GM18868 (cell line): ENCODE measurements around the gene ROS1.
"Not testable (repeated sequence)": the region's sequence is repeated elsewhere in the genome, so short reads cannot be mapped to it uniquely, and the experiment has no call there.

Experiments used
- ATAC-seq: cut with Tn5 transposase; IDR thresholded peaks from one replicate; pipeline ENCODE4 v1.9.1; 2021; ENCODE audit warnings: mild to moderate bottlenecking, moderate library complexity; ENCODE audit not compliant: unreplicated experiment

ROS1 gene

GRCh38 chr6:117384659-117385058, 41.1 kb downstream of the ROS1 start:
- ATAC-seq, result no peak

- ATAC-seq, result peak; percentile 92
These were observed 44.0 kb downstream of the ROS1 start for GRCh38 chr6:117381749-117382148.

- no peak for ATAC-seq
These were observed 45.4 kb downstream of the ROS1 start for GRCh38 chr6:117380298-117380697.

GRCh38 chr6:117375446-117375845, 50.3 kb downstream of the ROS1 start:
- no peak for ATAC-seq

- no peak for ATAC-seq
These were observed 52.4 kb downstream of the ROS1 start for GRCh38 chr6:117373211-117373813.

- not testable (repeated sequence) for ATAC-seq
These were observed 53.5 kb downstream of the ROS1 start for GRCh38 chr6:117372289-117372688.

GRCh38 chr6:117371492-117371891, 54.2 kb downstream of the ROS1 start:
- no peak for ATAC-seq

- no peak for ATAC-seq
These were observed 66.2 kb downstream of the ROS1 start for GRCh38 chr6:117359581-117359980.

GRCh38 chr6:117354671-117355070, 71.1 kb downstream of the ROS1 start:
- ATAC-seq, result no peak

GRCh38 chr6:117352466-117353081, 73.2 kb downstream of the ROS1 start:
- ATAC-seq, result peak; percentile 92

- no peak for ATAC-seq
These were observed 74.2 kb downstream of the ROS1 start for GRCh38 chr6:117351521-117351920.

GRCh38 chr6:117346142-117346930, 79.4 kb downstream of the ROS1 start:
- peak; percentile 52 for ATAC-seq

GRCh38 chr6:117345292-117345610, 80.5 kb downstream of the ROS1 start:
- ATAC-seq, result no peak

- ATAC-seq, result no peak
These were observed 81.1 kb downstream of the ROS1 start for GRCh38 chr6:117344444-117345291.

GRCh38 chr6:117338567-117338966, 87.2 kb downstream of the ROS1 start:
- no peak for ATAC-seq

- no peak for ATAC-seq
These were observed 95.8 kb downstream of the ROS1 start for GRCh38 chr6:117329926-117330325.

- no peak for ATAC-seq
These were observed 97.2 kb downstream of the ROS1 start for GRCh38 chr6:117328500-117328899.

- ATAC-seq, result no peak
These were observed 97.7 kb downstream of the ROS1 start for GRCh38 chr6:117328005-117328389.

GRCh38 chr6:117327149-117328004, 98.4 kb downstream of the ROS1 start:
- ATAC-seq, result no peak

- no peak for ATAC-seq
These were observed 99.3 kb downstream of the ROS1 start for GRCh38 chr6:117326396-117326795.
